ENCODE results near the gene BBS1.

DNA sequence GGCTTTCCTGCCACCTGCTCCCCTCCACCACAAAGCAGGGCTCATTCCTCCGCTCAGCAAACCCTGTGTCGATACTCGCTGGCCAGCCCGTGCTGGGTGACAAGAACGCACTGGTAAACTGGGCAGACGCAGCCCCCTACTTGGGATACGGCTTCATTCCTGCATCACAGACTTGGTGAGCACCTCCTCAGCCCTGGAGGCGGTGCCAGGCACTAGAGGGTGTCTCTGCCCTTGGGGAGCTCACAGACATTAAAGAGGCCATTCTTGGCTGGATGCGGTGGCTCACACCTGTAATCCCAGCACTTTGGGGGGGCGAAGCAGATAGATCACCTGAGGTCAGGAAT, 29.4 kb downstream of the BBS1 start:
- TF ChIP-seq, protein P1, sequence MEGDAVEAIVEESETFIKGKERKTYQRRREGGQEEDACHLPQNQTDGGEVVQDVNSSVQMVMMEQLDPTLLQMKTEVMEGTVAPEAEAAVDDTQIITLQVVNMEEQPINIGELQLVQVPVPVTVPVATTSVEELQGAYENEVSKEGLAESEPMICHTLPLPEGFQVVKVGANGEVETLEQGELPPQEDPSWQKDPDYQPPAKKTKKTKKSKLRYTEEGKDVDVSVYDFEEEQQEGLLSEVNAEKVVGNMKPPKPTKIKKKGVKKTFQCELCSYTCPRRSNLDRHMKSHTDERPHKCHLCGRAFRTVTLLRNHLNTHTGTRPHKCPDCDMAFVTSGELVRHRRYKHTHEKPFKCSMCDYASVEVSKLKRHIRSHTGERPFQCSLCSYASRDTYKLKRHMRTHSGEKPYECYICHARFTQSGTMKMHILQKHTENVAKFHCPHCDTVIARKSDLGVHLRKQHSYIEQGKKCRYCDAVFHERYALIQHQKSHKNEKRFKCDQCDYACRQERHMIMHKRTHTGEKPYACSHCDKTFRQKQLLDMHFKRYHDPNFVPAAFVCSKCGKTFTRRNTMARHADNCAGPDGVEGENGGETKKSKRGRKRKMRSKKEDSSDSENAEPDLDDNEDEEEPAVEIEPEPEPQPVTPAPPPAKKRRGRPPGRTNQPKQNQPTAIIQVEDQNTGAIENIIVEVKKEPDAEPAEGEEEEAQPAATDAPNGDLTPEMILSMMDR (IDR thresholded peaks at IDR 0.05; ENCODE audit: insufficient read depth, low read depth, low read length), result no peak
- TF ChIP-seq EZH2 (IDR thresholded peaks at IDR 0.05; ENCODE audit: insufficient read depth, low read length), result no peak

Measured in astrocyte (in vitro differentiated cells and primary cell).